HepG2 (cell line): ENCODE data around the gene TEAD3. TPM values are rescaled to one million over a fixed set of nuclear protein-coding genes. Genes with fewer than 3 reads are reported as not detected.

ENCODE experiments used
- ATAD3A ChIP-seq: sonication (generic); formaldehyde crosslinking; IDR thresholded peaks from 2 replicates; pipeline ENCODE4 v1.4.0; 2020; ENCODE audit warnings: missing genetic modification reagents
- CSRNP2 ChIP-seq: sonication (generic); formaldehyde crosslinking; conservative IDR thresholded peaks from 2 replicates; pipeline ENCODE4 v1.8.0; 2022; ENCODE audit warnings: low read depth, missing genetic modification reagents
- FUBP1 ChIP-seq: sonication (generic); formaldehyde crosslinking; IDR thresholded peaks from 2 replicates; pipeline ENCODE4 v1.5.1; 2020; ENCODE audit warnings: missing genetic modification reagents, mild to moderate bottlenecking, borderline replicate concordance
- GPBP1L1 ChIP-seq: sonication (generic); formaldehyde crosslinking; IDR thresholded peaks from 2 replicates; pipeline ENCODE4 v1.5.0; 2020; ENCODE audit warnings: mild to moderate bottlenecking, missing genetic modification reagents
- HMGXB4 ChIP-seq, 2 experiments: sonication (generic) in 1 of 2; formaldehyde crosslinking in 1 of 2; IDR thresholded peaks; 2 replicates each; pipeline versions ENCODE4 v1.4.0 to v1.6.1; 2018 to 2020; ENCODE audit warnings: missing genetic modification reagents in 2 of 2, borderline replicate concordance in 1 of 2, low read depth in 1 of 2, mild to moderate bottlenecking in 1 of 2, missing biosample characterization in 1 of 2
- ISL2 ChIP-seq: sonication (generic); formaldehyde crosslinking; IDR thresholded peaks from 2 replicates; pipeline ENCODE4 v1.5.0; 2020; ENCODE audit warnings: missing genetic modification reagents
- MEF2D ChIP-seq: sonication (generic); formaldehyde crosslinking; IDR thresholded peaks from 2 replicates; pipeline ENCODE4 v1.5.1; 2020; ENCODE audit warnings: mild to moderate bottlenecking, missing genetic modification reagents
- RNF219 ChIP-seq: sonication (generic); formaldehyde crosslinking; IDR thresholded peaks from 2 replicates; pipeline ENCODE4 v1.5.0; 2020; ENCODE audit warnings: mild to moderate bottlenecking, missing genetic modification reagents
- SOX5 ChIP-seq: IDR thresholded peaks from 2 replicates; pipeline ENCODE4 v1.6.1; 2016; ENCODE audit warnings: borderline replicate concordance
- ZBED4 ChIP-seq: sonication (generic); formaldehyde crosslinking; IDR thresholded peaks from 2 replicates; pipeline ENCODE4 v1.4.0; 2020; ENCODE audit warnings: missing genetic modification reagents, borderline replicate concordance
- ZNF124 ChIP-seq: sonication (generic); formaldehyde crosslinking; IDR thresholded peaks from 2 replicates; pipeline ENCODE4 v1.4.0; 2020; ENCODE audit warnings: missing genetic modification reagents
- ZNF274 ChIP-seq: sonication (generic); formaldehyde crosslinking; IDR thresholded peaks from 2 replicates; pipeline ENCODE4 v1.5.1; 2020; ENCODE audit warnings: mild to moderate bottlenecking, missing genetic modification reagents
- ZNF558 ChIP-seq: sonication (generic); formaldehyde crosslinking; IDR thresholded peaks from 2 replicates; pipeline ENCODE4 v1.9.0; 2022; ENCODE audit warnings: mild to moderate bottlenecking, missing genetic modification reagents, borderline replicate concordance
- ZNF7 ChIP-seq: IDR thresholded peaks from 2 replicates; pipeline ENCODE4 v1.6.1; 2016; ENCODE audit warnings: missing biosample characterization, missing genetic modification reagents
- polyA plus RNA-seq, 8 experiments: library from polyadenylated mRNA; depleted of rRNA in 3 of 8; stranded (reverse) in 7 of 8; unstranded in 1 of 8; fragments of >200 nt; fragmentation: Illumina TruSeq in 4 of 8; extraction: Trizol in 4 of 8; gene quantifications; 2 replicates each; pipeline versions ENCODE4 v1.2.1 to v1.2.3, GENCODE V29; 2011 to 2016; ENCODE audit warnings: low read depth in 4 of 8, missing spikeins in 1 of 8, mixed read lengths in 1 of 8; ENCODE audit not compliant: insufficient read depth in 1 of 8
- total RNA-seq, 5 experiments: library from RNA; depleted of rRNA; stranded (reverse); fragments of >200 nt; fragmentation: Illumina TruSeq; extraction: Trizol; gene quantifications; 2 replicates each; pipeline ENCODE4 v1.2.3, GENCODE V29; 2016; ENCODE audit warnings: low read depth in 1 of 5

The TEAD3 gene
- total and polyA plus RNA-seq, 2 of the 13 experiments (the other 11 are each of a cell fraction or from before 2014, with no cell fraction given) = 15.1 to 16.5 TPM

GRCh38 chr6:35468181-35468979 is 28.5 kb downstream of the TEAD3 start, which contains the start of gene RPL10A (continued):
- TF ChIP-seq HMGXB4 (CRISPR knock-in tag; IDR thresholded peaks at IDR 0.05; ENCODE audit: borderline replicate concordance in 1 of 2, low read depth in 1 of 2) (peak; percentile 96 to 97), FUBP1 (CRISPR knock-in tag) (no peak), ATAD3A (CRISPR knock-in tag) (no peak), ZNF7 (CRISPR knock-in tag) (no peak; the same call in 1 of the 2 replicates), MEF2D (CRISPR knock-in tag) (peak; percentile 80; the same call in 1 of the 2 replicates), ZBED4 (CRISPR knock-in tag) (peak; percentile 79; the same call in 1 of the 2 replicates), ZNF274 (CRISPR knock-in tag) (peak; percentile 98), CSRNP2 (CRISPR knock-in tag) (0 out of 2 replicates have a peak, but pooled peaks have one; percentile 29), ZNF558 (CRISPR knock-in tag) (peak; percentile 88), ZNF124 (CRISPR knock-in tag) (peak; percentile 98), ISL2 (CRISPR knock-in tag) (peak; percentile 89), SOX5 (CRISPR knock-in tag) (peak; percentile 65), RNF219 (CRISPR knock-in tag) (peak; percentile 84; the same call in 1 of the 2 replicates), GPBP1L1 (no peak)
